Lower leg skin (tissue), 3 donors: ENCODE measurements around the gene RAF1.

Experiments
- CTCF ChIP-seq, 3 donors: fragments of 450-650 bp; IDR thresholded peaks; one replicate each; pipeline ENCODE4 v1.5.1; 2016; ENCODE audit warnings: antibody characterized with exemption in 3 of 3, mild to moderate bottlenecking in 3 of 3, moderate library complexity in 2 of 3
- POLR2A ChIP-seq, 2 donors: fragments of 450-650 bp; IDR thresholded peaks; one replicate each; pipeline ENCODE4 v1.6.1; 2016 to 2017; ENCODE audit warnings: antibody characterized with exemption in 2 of 2, mild to moderate bottlenecking in 1 of 2, moderate library complexity in 1 of 2

DNA sequence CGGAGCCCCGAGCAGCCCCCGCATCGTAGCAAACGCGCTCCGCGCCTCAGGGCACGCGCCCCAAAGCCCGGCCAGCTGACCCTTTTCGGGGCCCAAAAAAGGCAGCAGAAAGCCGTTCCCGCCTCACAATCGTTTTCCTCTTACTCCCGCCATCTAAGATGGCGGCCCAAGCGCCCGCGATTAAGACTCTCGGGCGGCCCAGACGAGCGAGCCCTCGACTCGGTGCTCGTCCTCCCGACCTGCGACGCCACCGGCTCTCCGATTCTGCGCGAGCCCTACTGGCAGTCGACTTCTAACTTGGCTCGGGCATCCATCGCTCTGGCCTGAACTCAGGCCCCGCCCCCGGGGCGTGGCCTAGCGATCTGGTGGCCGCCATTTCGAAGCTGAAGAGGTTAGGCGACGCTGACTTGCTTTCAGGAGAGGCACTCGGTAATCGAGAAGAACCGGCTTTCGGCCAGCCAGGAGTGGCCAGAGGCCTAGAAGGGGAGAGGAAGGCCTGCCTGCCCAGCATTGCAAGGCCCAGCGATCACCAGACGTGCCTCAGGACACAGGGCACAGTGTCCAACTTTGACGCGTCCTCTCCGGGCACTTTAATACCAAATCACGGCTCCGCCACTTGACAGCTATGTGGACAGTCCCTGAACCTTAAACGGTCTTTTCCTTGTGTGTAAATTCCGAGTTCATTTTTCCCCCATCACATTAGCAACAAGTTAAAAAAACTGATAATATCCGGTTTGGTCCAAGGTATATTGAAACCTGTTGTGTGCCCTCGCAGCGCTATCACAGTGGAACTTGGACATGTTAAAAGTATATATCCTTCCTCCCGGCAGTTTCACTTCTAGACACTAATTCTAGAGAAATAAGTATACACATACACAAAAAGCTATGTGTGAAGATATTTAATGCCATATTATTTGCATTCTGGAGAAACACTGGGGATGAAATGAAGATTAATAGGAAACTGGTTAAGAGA, at the start of gene RAF1:
- TF ChIP-seq POLR2A (IDR thresholded peaks at IDR 0.05) (peak in 1 of 2 donors; percentile 44), CTCF (IDR thresholded peaks at IDR 0.05) (no peak)
